Lower leg skin (tissue), 3 donors: Measurements from ENCODE around the gene LCP1.

Experiments used
- POLR2A ChIP-seq, 2 donors: fragments of 450-650 bp; IDR thresholded peaks; one replicate each; pipeline ENCODE4 v1.6.1; 2016 to 2017; ENCODE audit warnings: antibody characterized with exemption in 2 of 2, mild to moderate bottlenecking in 1 of 2, moderate library complexity in 1 of 2
- TF ChIP-seq, protein P1 (sequence below), 3 donors: fragments of 450-650 bp; IDR thresholded peaks; one replicate each; pipeline ENCODE4 v1.5.1; 2016; ENCODE audit warnings: antibody characterized with exemption in 3 of 3, mild to moderate bottlenecking in 3 of 3, moderate library complexity in 2 of 3

DNA sequence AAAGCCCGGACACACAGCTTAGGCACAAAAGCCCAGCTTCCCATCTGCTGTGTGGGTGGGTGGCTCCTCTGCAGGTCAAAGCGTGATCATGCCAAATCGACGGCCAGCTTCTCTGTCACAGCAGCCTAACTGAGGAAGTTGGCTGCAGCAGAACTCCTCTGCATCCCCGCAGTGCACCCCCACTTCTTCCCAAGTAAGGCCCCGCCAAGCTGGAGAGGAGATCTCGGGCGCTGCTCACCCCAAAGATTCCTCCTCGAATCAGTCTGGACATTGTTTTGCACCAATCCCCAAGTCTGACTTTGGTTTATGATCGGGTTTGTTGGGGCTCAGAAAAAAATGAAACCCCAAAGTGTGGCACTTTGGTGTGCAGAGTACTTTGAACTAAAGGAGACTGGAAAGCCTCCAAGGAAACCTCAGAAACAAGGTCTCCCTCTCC, 57.4 kb downstream of the LCP1 start:
- TF ChIP-seq, protein P1, sequence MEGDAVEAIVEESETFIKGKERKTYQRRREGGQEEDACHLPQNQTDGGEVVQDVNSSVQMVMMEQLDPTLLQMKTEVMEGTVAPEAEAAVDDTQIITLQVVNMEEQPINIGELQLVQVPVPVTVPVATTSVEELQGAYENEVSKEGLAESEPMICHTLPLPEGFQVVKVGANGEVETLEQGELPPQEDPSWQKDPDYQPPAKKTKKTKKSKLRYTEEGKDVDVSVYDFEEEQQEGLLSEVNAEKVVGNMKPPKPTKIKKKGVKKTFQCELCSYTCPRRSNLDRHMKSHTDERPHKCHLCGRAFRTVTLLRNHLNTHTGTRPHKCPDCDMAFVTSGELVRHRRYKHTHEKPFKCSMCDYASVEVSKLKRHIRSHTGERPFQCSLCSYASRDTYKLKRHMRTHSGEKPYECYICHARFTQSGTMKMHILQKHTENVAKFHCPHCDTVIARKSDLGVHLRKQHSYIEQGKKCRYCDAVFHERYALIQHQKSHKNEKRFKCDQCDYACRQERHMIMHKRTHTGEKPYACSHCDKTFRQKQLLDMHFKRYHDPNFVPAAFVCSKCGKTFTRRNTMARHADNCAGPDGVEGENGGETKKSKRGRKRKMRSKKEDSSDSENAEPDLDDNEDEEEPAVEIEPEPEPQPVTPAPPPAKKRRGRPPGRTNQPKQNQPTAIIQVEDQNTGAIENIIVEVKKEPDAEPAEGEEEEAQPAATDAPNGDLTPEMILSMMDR (IDR thresholded peaks at IDR 0.05) = no peak
- TF ChIP-seq POLR2A (IDR thresholded peaks at IDR 0.05) = no peak
